HG02885 (cell line): ENCODE results near the gene RSPH9.

ENCODE experiments used
- ATAC-seq: cut with Tn5 transposase; IDR thresholded peaks from one replicate; pipeline ENCODE4 v1.9.1; 2021; ENCODE audit warnings: mild to moderate bottlenecking; ENCODE audit not compliant: unreplicated experiment, poor library complexity

The RSPH9 gene

GRCh38 chr6:43644940-43645612 lies at the start of gene RSPH9:
Gene RSPH9 (plus strand): TSS chr6:43645036. CDS start chr6:43645099, 63 bp downstream.
- no peak for ATAC-seq

- no peak for ATAC-seq
These were observed 44.2 kb upstream of the RSPH9 start for GRCh38 chr6:43600595-43600994.

GRCh38 chr6:43604174-43604573 lies 40.7 kb upstream of the RSPH9 start:
- no peak for ATAC-seq

- no peak for ATAC-seq
These were observed 38.8 kb upstream of the RSPH9 start for GRCh38 chr6:43606019-43606418.

GRCh38 chr6:43608310-43608763 lies 36.5 kb upstream of the RSPH9 start:
- ATAC-seq, result no peak

- ATAC-seq, result no peak
These were observed 36.0 kb upstream of the RSPH9 start for GRCh38 chr6:43608807-43609206.

- no peak for ATAC-seq
These were observed 35.4 kb upstream of the RSPH9 start for GRCh38 chr6:43609402-43609801.

GRCh38 chr6:43610431-43610830 lies 34.4 kb upstream of the RSPH9 start:
- no peak for ATAC-seq

- no peak for ATAC-seq
These were observed 31.0 kb upstream of the RSPH9 start for GRCh38 chr6:43613721-43614395.

GRCh38 chr6:43614396-43614730 lies 30.5 kb upstream of the RSPH9 start:
- no peak for ATAC-seq

- ATAC-seq, result no peak
These were observed 27.9 kb upstream of the RSPH9 start for GRCh38 chr6:43616725-43617472.

GRCh38 chr6:43621078-43621835 lies 23.6 kb upstream of the RSPH9 start:
- no peak for ATAC-seq

GRCh38 chr6:43621836-43622180 lies 23.0 kb upstream of the RSPH9 start:
- ATAC-seq, result no peak

- ATAC-seq, result no peak
These were observed 22.3 kb upstream of the RSPH9 start for GRCh38 chr6:43622541-43622940.

- ATAC-seq, result no peak
These were observed 20.7 kb upstream of the RSPH9 start for GRCh38 chr6:43623880-43624785.

- no peak for ATAC-seq
These were observed 20.0 kb upstream of the RSPH9 start for GRCh38 chr6:43624786-43625288.

- ATAC-seq, result no peak
These were observed 19.3 kb upstream of the RSPH9 start for GRCh38 chr6:43625393-43625992.

GRCh38 chr6:43627008-43627825 lies 17.6 kb upstream of the RSPH9 start:
- no peak for ATAC-seq
